Activated CD8-positive, alpha-beta T cell treated with anti-CD3 and anti-CD28 coated beads for 36 hours (primary cell): Measurements from ENCODE around the gene MEGF10. TPM values are rescaled to one million over a fixed set of nuclear protein-coding genes. Genes with fewer than 3 reads are reported as not detected.

Experiments
- ATAC-seq: fragments of 200-7000 bp; cut with Tn5 transposase; one replicate; pipeline ENCODE4 v1.10.0; 2021; ENCODE audit warnings: mild to moderate bottlenecking, moderate library complexity
- CTCF ChIA-PET: fragments of 350-600 bp; sonication (Branson Sonifier 250); formaldehyde crosslinking; loops from one replicate; lab custom pipeline; 2021; ENCODE audit warnings: antibody characterized with exemption; lab: Charles Lee
- POLR2A ChIA-PET: fragments of 350-600 bp; sonication (Branson Sonifier 250); formaldehyde crosslinking; loops from one replicate; lab custom pipeline; 2021; ENCODE audit warnings: antibody characterized with exemption; lab: Charles Lee
- DNase-seq: peaks from one replicate; pipeline ENCODE4 v3.0.0-alpha.2; 2020
- H3K27ac Mint-ChIP-seq: one replicate; pipeline ENCODE4 v1.8.0; 2021; ENCODE audit warnings: mild to moderate bottlenecking, mixed read lengths
- H3K27me3 Mint-ChIP-seq: one replicate; pipeline ENCODE4 v1.8.0; 2021; ENCODE audit warnings: mixed read lengths
- H3K36me3 Mint-ChIP-seq: one replicate; pipeline ENCODE4 v1.8.0; 2021; ENCODE audit warnings: low read depth, mixed read lengths
- H3K4me1 Mint-ChIP-seq: one replicate; pipeline ENCODE4 v1.8.0; 2021; ENCODE audit warnings: low read depth, mixed read lengths
- H3K4me3 Mint-ChIP-seq: one replicate; pipeline ENCODE4 v1.8.0; 2021; ENCODE audit warnings: mild to moderate bottlenecking, moderate library complexity, mixed read lengths
- H3K9me3 Mint-ChIP-seq: one replicate; pipeline ENCODE4 v1.8.0; 2021; ENCODE audit warnings: mixed read lengths
- intact Hi-C: fragments of 100-400 bp; cut with micrococcal nuclease; formaldehyde crosslinking; loops from one replicate; pipeline ENCODE4 v1.10.0; 2022
- total RNA-seq, 2 experiments: library from RNA; stranded (reverse); gene quantifications; one replicate each; pipeline ENCODE4 v1.2.3, GENCODE V29; 2021
- TF ChIP-seq, protein P1 (sequence below): fragments of 200-600 bp; IDR thresholded peaks from one replicate; pipeline ENCODE4 v1.8.0; 2022; ENCODE audit warnings: antibody characterized with exemption, mild to moderate bottlenecking

MEGF10 gene
- total RNA-seq, 2 experiments from 2014 or later: not detected

DNA sequence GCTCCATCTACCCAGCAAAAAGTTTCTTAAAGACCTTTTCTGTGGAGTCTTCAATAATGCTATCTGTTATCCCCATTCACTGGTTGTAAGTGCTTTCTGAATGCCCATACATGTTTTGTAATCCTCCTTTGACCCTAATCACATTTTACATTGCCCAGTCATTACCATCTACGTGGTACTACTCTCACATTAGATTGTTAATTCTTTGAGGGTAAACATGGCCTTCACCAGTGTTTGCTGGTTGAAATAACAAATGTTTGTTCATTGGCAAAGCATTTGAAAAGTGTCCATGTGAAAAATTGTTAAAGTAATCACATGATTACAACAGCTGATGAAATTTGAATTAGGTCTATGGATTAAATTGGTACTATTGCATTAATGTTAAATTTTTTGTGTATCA lies 31.8 kb downstream of the MEGF10 start:
- DNase-seq (no peak), ATAC-seq (no peak)
- Mint-ChIP-seq H3K27ac (no peak overlapping the region), H3K4me3 (no peak overlapping the region), H3K9me3 (no peaks in the 10 kb centered on the region), H3K27me3 (no peaks in the 10 kb centered on the region), H3K36me3 (no peaks in the 10 kb centered on the region), H3K4me1 (peaks cover 19% of the 10 kb centered on the region)
- ChIA-PET POLR2A (no interaction called here), CTCF (no interaction called here)
- TF ChIP-seq, protein P1, sequence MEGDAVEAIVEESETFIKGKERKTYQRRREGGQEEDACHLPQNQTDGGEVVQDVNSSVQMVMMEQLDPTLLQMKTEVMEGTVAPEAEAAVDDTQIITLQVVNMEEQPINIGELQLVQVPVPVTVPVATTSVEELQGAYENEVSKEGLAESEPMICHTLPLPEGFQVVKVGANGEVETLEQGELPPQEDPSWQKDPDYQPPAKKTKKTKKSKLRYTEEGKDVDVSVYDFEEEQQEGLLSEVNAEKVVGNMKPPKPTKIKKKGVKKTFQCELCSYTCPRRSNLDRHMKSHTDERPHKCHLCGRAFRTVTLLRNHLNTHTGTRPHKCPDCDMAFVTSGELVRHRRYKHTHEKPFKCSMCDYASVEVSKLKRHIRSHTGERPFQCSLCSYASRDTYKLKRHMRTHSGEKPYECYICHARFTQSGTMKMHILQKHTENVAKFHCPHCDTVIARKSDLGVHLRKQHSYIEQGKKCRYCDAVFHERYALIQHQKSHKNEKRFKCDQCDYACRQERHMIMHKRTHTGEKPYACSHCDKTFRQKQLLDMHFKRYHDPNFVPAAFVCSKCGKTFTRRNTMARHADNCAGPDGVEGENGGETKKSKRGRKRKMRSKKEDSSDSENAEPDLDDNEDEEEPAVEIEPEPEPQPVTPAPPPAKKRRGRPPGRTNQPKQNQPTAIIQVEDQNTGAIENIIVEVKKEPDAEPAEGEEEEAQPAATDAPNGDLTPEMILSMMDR: no peak
- intact Hi-C loops: no loop called here

DNA sequence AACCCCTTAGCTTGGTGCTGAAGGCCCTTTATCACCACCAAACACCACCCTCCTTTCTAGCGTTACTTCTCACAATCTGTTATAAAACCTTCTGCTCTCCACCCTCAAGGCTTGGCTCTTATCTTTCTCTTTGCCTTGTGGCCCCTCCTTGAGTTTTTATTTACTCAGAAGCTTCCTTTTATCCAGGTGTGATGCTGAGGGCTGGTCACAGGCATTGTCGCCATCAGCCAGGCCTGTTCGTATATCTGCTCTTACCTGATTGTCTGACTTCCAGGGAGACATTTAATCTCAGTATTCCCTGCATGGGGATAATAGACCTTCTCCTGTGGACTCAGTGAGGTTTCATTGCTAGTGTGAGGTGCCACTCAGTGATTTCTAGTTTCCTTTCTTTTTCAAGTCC lies 34.2 kb downstream of the MEGF10 start:
- Mint-ChIP-seq H3K27me3 (peaks cover 2% of the 10 kb centered on the region), H3K4me1 (peaks cover 19% of the 10 kb centered on the region), H3K36me3 (no peaks in the 10 kb centered on the region), H3K4me3 (no peak overlapping the region), H3K27ac (no peak overlapping the region), H3K9me3 (no peaks in the 10 kb centered on the region)
- ATAC-seq (no peak), DNase-seq (no peak)
- intact Hi-C loops: no loop called here
- ChIA-PET POLR2A (no interaction called here), CTCF (interaction anchor here (1.7 kb wide), 1 partner anchor 12 kb away, joined by 13 read pairs; no protein-coding TSS in a partner anchor)
- TF ChIP-seq, protein P1: no peak

- CTCF ChIA-PET: no interaction called here
Measured at GRCh38 chr5:127326431-127326830, 35.8 kb downstream of the MEGF10 start.

DNA sequence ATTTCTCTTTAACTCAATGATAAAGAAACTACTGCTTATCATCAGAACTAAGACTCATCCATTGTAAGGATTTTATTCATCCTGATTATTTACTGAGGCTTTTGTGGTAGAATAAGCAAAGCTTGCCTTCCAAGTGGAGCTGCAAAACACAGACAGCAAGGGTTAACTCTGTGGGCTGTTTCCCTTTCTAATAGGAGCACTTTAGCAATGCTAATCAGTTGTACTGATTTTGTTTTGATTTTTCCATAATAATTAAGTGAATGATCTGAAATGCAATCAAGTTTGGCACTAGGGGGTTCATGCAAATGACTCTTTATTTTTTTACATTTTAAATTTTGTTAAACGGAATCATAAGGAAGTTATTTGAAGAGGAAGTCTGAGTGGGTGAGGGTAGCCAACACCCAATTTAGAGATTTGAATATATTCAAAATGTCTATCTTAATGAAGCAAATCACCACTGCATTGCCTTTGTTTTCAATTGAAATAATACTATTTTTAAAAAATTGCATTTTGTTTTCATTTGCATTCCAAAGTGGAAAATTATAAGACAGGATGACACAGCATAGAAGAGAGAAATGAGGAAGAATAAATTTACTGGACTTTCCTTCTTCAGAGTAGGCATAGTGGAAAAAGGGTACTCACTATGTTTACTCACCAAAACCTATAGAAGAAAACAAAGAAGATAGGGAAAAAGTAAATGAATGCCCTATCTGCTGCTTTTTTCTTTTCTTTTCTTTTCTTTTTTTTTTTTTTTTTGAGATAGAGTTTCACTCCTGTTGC lies 36.6 kb downstream of the MEGF10 start:
- TF ChIP-seq, protein P1: no peak
- no peak for DNase-seq
- Mint-ChIP-seq H3K27ac (no peak overlapping the region), H3K4me1 (peaks cover 2% of the 10 kb centered on the region), H3K27me3 (peaks cover 13% of the 10 kb centered on the region), H3K4me3 (no peak overlapping the region), H3K9me3 (no peaks in the 10 kb centered on the region), H3K36me3 (no peaks in the 10 kb centered on the region)
- ATAC-seq: no peak
- ChIA-PET CTCF (no interaction called here), POLR2A (no interaction called here)
- intact Hi-C loops: no loop called here

More at GRCh38 chr5:127326431-127326830, 35.8 kb downstream of the MEGF10 start:
- Mint-ChIP-seq H3K4me3 (no peak overlapping the region), H3K36me3 (no peaks in the 10 kb centered on the region), H3K9me3 (no peaks in the 10 kb centered on the region), H3K27me3 (peaks cover 9% of the 10 kb centered on the region), H3K27ac (no peak overlapping the region), H3K4me1 (peaks cover 4% of the 10 kb centered on the region)
- ATAC-seq (no peak), DNase-seq (no peak)
- POLR2A ChIA-PET: no interaction called here
- intact Hi-C loops: no loop called here
- TF ChIP-seq, protein P1: no peak

DNA sequence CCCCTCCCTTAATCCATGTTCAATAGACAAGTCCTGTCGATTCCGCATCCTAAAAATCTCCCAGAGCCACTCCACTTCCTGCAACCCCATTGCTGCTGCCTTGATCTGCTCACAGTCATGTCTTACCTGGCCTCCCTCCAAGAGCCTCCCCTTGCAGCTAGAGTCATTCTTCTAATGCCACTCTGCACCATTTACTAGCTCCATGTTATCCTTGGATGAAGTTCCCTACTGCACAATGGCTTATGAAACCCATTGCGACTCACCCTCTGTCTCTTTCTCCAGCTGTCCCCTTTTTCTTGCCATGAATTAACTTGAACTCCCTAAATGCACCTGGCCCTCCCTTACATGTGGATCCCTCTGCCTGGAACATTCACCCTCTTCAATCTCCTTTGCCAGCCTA lies 39.5 kb downstream of the MEGF10 start:
- intact Hi-C loops: no loop called here
- H3K27ac Mint-ChIP-seq: no peak overlapping the region
- CTCF ChIA-PET: interaction anchor here (0.6 to 0.8 kb wide), 2 partner anchors 12 to 17 kb away, joined by 3 read pairs; no protein-coding TSS in a partner anchor
- POLR2A ChIA-PET: no interaction called here
- H3K27me3 Mint-ChIP-seq: peaks cover 25% of the 10 kb centered on the region
- H3K36me3 Mint-ChIP-seq: no peaks in the 10 kb centered on the region
- no peak overlapping the region for H3K4me3 Mint-ChIP-seq
- H3K4me1 Mint-ChIP-seq: no peaks in the 10 kb centered on the region
- H3K9me3 Mint-ChIP-seq: no peaks in the 10 kb centered on the region
- DNase-seq (no peak), ATAC-seq (no peak)
- TF ChIP-seq, protein P1: no peak
